Activated T-cell treated with anti-CD3 and anti-CD28 coated beads for 1 hour (primary cell): ENCODE measurements around the gene FAM114A1.

ENCODE experiments used
- DNase-seq: peaks from one replicate; pipeline ENCODE4 v3.0.0-alpha.2; 2020; ENCODE audit warnings: low read depth

FAM114A1 gene

GRCh38 chr4:38867478-38868058 is at the start of gene FAM114A1:
Gene FAM114A1, plus strand, starts transcription at chr4:38867806. Its CDS starts 10,273 bp downstream, at chr4:38878079.
- DNase-seq, result no peak

- DNase-seq, result no peak
These were observed 49.1 kb upstream of the FAM114A1 start for GRCh38 chr4:38818441-38818976.

- no peak for DNase-seq
These were observed 48.0 kb upstream of the FAM114A1 start for GRCh38 chr4:38819569-38819968.

DNA sequence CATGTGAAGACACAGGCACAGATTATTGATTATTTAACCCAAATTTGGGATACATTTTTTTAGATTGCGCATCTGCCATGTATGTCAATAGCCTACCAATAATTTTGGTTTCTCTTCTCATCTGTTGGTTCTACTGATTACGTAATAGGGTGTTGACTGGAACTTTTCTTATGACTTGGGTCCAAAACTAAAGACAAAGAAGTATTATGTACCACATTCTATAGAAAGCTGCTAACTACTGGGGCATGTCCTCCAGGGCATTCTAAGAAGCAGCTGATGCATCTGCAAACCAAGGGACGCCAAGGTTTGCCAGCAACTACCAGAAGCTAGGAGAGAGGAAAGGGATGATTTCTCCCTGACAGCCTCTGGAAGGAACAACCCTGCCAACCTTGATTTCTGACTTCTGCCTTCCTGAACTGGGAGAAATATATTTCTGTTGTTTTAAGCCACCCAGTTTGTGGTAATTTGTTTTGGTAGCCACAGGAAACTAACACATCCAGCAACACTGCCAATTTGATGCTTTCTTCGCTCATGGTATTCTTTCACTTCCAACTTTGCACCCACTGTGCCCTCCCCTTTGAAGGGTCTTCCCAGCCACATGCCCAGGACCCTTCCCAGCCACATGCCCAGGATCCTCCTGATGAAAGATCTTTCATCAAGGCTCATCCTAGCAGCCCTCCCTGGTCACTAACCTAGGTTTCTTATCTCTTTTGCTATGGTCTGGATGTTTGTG is 47.1 kb upstream of the FAM114A1 start:
- DNase-seq, result no peak

DNA sequence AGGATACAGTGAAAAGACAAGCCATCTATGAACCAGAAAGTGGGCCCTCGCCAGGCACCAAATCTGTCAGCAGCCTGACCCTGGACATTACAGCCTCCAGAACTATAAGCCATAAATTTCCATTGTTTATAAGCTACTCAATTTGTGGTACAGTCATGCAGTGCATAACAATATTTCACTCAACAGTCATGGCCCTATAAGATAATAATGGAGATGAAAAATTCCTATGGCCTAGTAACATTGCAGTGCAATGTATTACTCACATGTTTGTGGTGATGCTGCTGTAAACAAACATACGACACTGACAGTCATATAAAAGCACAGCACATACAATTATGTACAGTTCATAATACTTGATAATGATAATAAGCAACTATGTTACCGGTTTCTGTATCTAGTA is 45.9 kb upstream of the FAM114A1 start:
- DNase-seq, result no peak

DNA sequence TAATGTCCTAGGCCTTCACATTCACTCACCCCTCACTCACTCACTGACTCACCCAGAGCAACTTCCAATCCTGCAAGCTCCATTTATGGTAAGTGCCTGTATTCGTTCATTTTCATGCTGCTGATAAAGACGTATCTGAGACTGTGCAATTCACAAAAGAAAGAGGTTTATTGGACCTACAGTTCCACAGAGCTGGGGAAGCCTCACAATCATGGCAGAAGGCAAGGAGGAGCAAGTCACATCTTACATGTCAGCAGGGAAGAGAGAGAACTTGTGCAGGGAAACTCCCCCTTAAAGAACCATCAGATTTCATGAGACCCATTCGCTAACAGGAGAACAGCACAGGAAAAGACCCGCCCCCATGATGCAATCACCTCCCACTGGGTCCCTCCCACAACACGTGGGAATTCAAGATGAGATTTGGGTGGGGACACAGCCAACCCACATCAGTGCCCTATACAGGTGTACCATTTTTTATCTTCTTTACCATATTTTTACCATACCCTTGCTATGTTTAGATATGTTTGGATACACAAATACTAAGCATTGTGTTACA is 44.8 kb upstream of the FAM114A1 start:
- DNase-seq, result no peak

DNA sequence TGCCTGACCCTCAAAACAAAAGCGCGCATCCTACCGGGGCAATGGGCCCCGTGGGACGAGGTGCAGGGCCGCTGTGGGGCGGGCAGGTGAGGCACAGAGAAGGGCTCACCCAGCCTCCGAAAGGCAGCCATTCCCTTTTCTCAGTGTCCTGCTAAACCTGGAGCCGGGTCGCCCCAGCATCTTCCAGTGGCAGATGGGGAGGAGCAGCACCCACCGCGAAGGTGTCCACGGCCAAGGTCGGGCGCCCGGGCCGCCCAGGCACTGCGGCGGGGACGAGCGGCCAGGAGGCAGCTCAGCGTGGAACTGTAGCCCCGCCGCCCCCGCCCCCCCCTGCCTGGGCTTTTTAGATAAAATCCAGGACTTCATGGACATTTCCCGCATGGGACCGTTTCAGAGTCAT is 43.8 kb upstream of the FAM114A1 start:
- DNase-seq, result no peak

DNA sequence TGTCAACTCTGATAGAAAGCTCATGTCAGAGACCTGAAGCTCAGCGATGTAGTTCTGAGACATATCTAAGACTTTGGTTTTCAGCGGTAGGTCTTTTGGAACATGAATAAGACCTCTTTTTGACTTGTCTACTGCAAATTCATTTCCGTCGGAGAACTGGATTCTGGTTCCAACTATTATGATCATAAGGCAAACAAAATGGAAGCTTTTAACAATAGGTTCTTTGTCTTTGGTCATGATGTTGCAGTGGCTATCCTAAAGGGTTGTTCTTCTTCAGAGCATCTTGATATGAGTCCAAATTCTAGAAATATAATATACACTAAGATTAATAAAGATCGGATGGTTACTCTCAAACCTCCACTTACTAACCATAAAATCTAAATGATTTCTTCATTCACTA is 38.4 kb upstream of the FAM114A1 start:
- no peak for DNase-seq

DNA sequence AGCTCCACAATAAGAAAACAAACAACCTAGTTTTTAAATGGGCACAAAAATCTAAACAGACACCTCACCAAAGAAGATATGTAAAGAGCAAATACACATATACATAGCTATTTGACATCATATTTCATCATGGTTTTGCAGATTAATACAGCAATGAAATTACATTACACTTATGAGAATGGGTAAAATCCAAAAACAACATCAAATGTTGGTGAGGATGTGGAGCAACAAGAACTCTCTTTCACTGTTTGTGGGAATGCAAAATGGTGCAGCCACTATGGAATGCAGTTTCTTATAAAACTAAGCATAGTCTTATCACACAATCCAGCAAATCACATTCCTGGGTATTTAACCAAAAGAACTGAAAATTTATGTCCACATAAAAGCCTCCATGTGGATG is 36.0 kb upstream of the FAM114A1 start:
- DNase-seq, result no peak

GRCh38 chr4:38832206-38832605 is 35.4 kb upstream of the FAM114A1 start:
- no peak for DNase-seq

GRCh38 chr4:38832624-38833528 is 34.7 kb upstream of the FAM114A1 start:
- no peak for DNase-seq

DNA sequence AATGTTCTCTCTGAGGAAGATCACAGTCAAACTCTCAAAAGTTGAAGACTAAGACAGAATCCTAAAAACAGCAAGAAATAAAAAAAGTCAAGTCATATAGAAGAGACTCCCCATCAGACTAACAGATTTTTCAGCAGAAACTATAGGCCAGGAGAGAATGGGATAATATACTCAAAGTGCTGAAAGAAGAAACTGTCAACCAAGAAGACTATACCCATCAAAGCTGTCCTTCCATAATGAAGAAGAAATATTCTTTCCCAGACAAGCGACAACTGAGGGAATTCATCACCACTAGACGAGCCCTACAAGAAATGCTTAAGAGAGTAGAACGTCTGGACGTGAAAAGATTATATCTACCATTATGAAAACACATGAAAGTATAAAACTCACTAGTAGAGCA is 33.0 kb upstream of the FAM114A1 start:
- DNase-seq, result no peak

DNA sequence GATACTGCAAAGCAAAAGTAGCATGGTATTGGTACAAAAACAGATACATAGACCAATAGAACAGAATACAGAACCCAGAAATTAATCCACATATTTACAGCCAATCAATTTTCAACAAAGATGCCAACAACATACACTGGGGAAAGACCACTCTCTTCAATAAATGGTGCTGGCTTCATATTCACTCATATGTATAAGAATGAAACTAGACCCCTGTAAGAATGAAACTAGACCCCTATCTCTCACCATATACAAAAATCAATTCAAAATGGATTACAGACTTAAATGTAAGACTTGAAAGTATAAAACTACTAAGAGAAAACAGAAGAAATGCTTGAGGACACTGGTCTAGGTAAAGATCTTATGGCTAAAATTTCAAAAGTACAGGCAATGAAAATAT is 30.3 kb upstream of the FAM114A1 start:
- no peak for DNase-seq

- DNase-seq, result no peak
These were observed 29.8 kb upstream of the FAM114A1 start for GRCh38 chr4:38837849-38838248.

- DNase-seq, result no peak
These were observed 24.6 kb upstream of the FAM114A1 start for GRCh38 chr4:38842994-38843393.

DNA sequence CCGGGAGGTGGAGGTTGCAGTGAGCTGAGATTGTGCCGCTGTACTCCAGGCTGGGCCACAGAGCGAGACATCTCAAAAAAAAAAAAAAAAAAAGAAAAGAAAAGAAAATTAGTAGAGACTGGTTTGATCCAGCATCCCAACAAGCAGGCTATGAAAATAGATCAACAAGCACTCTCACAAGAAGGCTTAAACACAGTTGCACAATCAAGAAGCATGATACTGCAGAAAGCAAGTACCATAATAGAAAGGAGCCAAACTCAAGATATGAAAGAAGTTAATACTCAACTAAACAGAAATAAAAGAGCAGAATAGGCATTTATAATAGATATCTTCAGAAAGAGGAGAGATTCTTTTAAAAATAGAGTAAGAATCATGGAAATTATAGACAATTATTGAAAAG is 21.6 kb upstream of the FAM114A1 start:
- DNase-seq, result no peak

DNA sequence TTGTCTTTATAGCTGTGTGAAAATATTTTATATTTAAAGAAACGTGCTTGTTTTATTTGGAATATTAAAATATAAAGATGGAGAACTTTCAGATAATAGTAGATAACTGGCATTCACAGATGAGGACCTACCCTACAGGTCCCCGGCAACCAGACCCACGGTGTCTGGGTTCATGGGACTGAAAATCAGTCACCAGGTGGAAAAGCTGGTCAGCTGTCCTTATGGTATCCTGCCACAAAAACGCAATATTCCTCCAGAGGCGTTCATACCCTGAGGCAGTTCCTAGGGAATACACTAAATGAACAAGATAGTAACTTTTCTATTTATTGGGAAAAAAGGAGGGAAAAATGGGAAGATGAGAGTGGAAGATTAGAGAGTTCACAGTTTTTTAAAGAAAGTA is 12.1 kb upstream of the FAM114A1 start:
- no peak for DNase-seq

- DNase-seq, result no peak
These were observed 11.6 kb upstream of the FAM114A1 start for GRCh38 chr4:38856046-38856445.

- peak; percentile 44 for DNase-seq
These were observed 10.9 kb upstream of the FAM114A1 start, which contains the start of gene TLR6 for GRCh38 chr4:38856524-38857337. Gene TLR6, minus strand, starts transcription at chr4:38856817. Its CDS starts 27,344 bp downstream, at chr4:38829473.

GRCh38 chr4:38857354-38858096 is 10.1 kb upstream of the FAM114A1 start:
- DNase-seq, result no peak

- no peak for DNase-seq
These were observed 9.5 kb upstream of the FAM114A1 start for GRCh38 chr4:38858097-38858420.
